ENCODE measurements around the gene TMTC2. TPM values are rescaled to one million over a fixed set of nuclear protein-coding genes. Genes with fewer than 3 reads are reported as not detected.

TMTC2 gene
- total and polyA plus RNA-seq, 10 of the 15 experiments (the other 5 are each of a cell fraction or from before 2014, with no cell fraction given) = 0.14 to 9.7 (median 1.2) TPM

- TF ChIP-seq REST (IDR thresholded peaks at IDR 0.05; ENCODE audit: low read depth, low read length) (no peak), ZBED1 (IDR thresholded peaks at IDR 0.05; ENCODE audit: borderline replicate concordance) (no peak), JUND (IDR thresholded peaks at IDR 0.05; ENCODE audit: low read depth, low read length) (no peak), PML (IDR thresholded peaks at IDR 0.05; ENCODE audit: low read length) (no peak)
- TF ChIP-seq, protein P1, sequence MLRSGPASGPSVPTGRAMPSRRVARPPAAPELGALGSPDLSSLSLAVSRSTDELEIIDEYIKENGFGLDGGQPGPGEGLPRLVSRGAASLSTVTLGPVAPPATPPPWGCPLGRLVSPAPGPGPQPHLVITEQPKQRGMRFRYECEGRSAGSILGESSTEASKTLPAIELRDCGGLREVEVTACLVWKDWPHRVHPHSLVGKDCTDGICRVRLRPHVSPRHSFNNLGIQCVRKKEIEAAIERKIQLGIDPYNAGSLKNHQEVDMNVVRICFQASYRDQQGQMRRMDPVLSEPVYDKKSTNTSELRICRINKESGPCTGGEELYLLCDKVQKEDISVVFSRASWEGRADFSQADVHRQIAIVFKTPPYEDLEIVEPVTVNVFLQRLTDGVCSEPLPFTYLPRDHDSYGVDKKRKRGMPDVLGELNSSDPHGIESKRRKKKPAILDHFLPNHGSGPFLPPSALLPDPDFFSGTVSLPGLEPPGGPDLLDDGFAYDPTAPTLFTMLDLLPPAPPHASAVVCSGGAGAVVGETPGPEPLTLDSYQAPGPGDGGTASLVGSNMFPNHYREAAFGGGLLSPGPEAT (IDR thresholded peaks at IDR 0.05; ENCODE audit: low read depth) = no peak
- TF ChIP-seq, protein P2, sequence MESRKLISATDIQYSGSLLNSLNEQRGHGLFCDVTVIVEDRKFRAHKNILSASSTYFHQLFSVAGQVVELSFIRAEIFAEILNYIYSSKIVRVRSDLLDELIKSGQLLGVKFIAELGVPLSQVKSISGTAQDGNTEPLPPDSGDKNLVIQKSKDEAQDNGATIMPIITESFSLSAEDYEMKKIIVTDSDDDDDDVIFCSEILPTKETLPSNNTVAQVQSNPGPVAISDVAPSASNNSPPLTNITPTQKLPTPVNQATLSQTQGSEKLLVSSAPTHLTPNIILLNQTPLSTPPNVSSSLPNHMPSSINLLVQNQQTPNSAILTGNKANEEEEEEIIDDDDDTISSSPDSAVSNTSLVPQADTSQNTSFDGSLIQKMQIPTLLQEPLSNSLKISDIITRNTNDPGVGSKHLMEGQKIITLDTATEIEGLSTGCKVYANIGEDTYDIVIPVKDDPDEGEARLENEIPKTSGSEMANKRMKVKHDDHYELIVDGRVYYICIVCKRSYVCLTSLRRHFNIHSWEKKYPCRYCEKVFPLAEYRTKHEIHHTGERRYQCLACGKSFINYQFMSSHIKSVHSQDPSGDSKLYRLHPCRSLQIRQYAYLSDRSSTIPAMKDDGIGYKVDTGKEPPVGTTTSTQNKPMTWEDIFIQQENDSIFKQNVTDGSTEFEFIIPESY (IDR thresholded peaks at IDR 0.05) = no peak
These were observed 187.2 kb downstream of the TMTC2 start (continued) for GRCh38 chr12:82873951-82874350.

Measured in GM12878 (cell line).